Panc1 (cell line): ENCODE data around the gene LCA5L. TPM values are rescaled to one million over a fixed set of nuclear protein-coding genes. Genes with fewer than 3 reads are reported as not detected.
A peak's percentile ranks its signal among the peaks of the same experiment; 100 is the strongest.

ENCODE experiments used
- ATAC-seq: fragments of 200-7000 bp; cut with Tn5 transposase; 2 replicates; pipeline ENCODE4 v1.9.1; 2020; ENCODE audit warnings: mild to moderate bottlenecking, moderate library complexity
- BruUV-seq: library from RNA; stranded (reverse); fragments of 400-500 nt; replicated peaks from 2 replicates; lab custom pipeline; 2021; lab: Mats Ljungman, UMichigan
- CTCF ChIA-PET: fragments of 300-600 bp; sonication (Branson Sonifier 250); formaldehyde crosslinking; loops from one replicate; lab custom pipeline; 2022; ENCODE audit warnings: antibody characterized with exemption; lab: Charles Lee
- POLR2A ChIA-PET: fragments of 300-600 bp; sonication (Branson Sonifier 250); formaldehyde crosslinking; loops from one replicate; lab custom pipeline; 2022; ENCODE audit warnings: antibody characterized with exemption; lab: Charles Lee
- DNase-seq: peaks from one replicate; pipeline ENCODE4 v3.0.0-alpha.2; 2010; ENCODE audit warnings: low read depth, low spot score
- H3K27ac ChIP-seq: 2 replicates; pipeline ENCODE4 v1.5.1; 2011; ENCODE audit warnings: mild to moderate bottlenecking, low read length, inconsistent platforms
- H3K27me3 ChIP-seq: fragments of 200-500 bp; sonication (Bioruptor generic); 2 replicates; pipeline ENCODE4 v1.6.0; 2014; ENCODE audit warnings: low read length, inconsistent platforms; ENCODE audit not compliant: control insufficient read depth, insufficient read depth
- H3K36me3 ChIP-seq: fragments of 200-500 bp; sonication (Bioruptor generic); 2 replicates; pipeline ENCODE4 v1.5.1; 2014; ENCODE audit warnings: inconsistent platforms, mild to moderate bottlenecking, low read length, moderate library complexity; ENCODE audit not compliant: control insufficient read depth, insufficient read depth
- H3K4me1 ChIP-seq: 2 replicates; pipeline ENCODE4 v1.5.1; 2011; ENCODE audit warnings: inconsistent platforms, mild to moderate bottlenecking, low read length, moderate library complexity; ENCODE audit not compliant: control insufficient read depth, insufficient read depth
- H3K4me3 ChIP-seq, 2 experiments: 2 replicates each; pipeline ENCODE4 v1.5.1; 2011 to 2012; ENCODE audit warnings: low read depth in 2 of 2, low read length in 2 of 2, mild to moderate bottlenecking in 2 of 2, inconsistent platforms in 1 of 2, moderate library complexity in 1 of 2
- H3K9me3 ChIP-seq: fragments of 200-500 bp; sonication (Bioruptor generic); 2 replicates; pipeline ENCODE4 v1.5.1; 2014; ENCODE audit warnings: low read depth, mild to moderate bottlenecking, inconsistent platforms, low read length, moderate library complexity; ENCODE audit not compliant: control insufficient read depth, insufficient read depth
- CTCF ChIP-seq: fragments of 450-650 bp; IDR thresholded peaks from 2 replicates; pipeline ENCODE4 v1.5.1; 2017; ENCODE audit warnings: mild to moderate bottlenecking
- POLR2AphosphoS5 ChIP-seq: IDR thresholded peaks from 2 replicates; pipeline ENCODE4 v1.6.1; 2012; ENCODE audit warnings: mild to moderate bottlenecking, low read depth, low read length, moderate library complexity
- REST ChIP-seq, 2 experiments: IDR thresholded peaks; 2 replicates each; pipeline ENCODE4 v1.6.1; 2011 to 2012; ENCODE audit warnings: low read depth in 2 of 2, control low read depth in 1 of 2, low read length in 1 of 2, mild to moderate bottlenecking in 1 of 2, moderate library complexity in 1 of 2; ENCODE audit not compliant: insufficient read depth in 1 of 2
- SIN3A ChIP-seq: IDR thresholded peaks from 2 replicates; pipeline ENCODE4 v1.6.1; 2012; ENCODE audit warnings: low read depth, mild to moderate bottlenecking, low read length, moderate library complexity, borderline replicate concordance; ENCODE audit not compliant: insufficient read depth
- in situ Hi-C: cut with HindIII; loops from 2 replicates; pipeline ENCODE4 v1.10.0; 2016; ENCODE audit warnings: low sequenced_read_pairs, low pct_unique_long_range_greater_than_20kb
- intact Hi-C: fragments of 100-400 bp; cut with micrococcal nuclease; formaldehyde crosslinking; loops from one replicate; pipeline ENCODE4 v1.10.0; 2022; ENCODE audit not compliant: unreplicated experiment
- total RNA-seq: library from RNA; stranded (reverse); gene quantifications from one replicate; pipeline ENCODE4 v1.2.1, GENCODE V29; 2021; ENCODE audit not compliant: unreplicated experiment

LCA5L gene
- total RNA-seq, 1 experiment from 2014 or later, result 0.87 TPM

DNA sequence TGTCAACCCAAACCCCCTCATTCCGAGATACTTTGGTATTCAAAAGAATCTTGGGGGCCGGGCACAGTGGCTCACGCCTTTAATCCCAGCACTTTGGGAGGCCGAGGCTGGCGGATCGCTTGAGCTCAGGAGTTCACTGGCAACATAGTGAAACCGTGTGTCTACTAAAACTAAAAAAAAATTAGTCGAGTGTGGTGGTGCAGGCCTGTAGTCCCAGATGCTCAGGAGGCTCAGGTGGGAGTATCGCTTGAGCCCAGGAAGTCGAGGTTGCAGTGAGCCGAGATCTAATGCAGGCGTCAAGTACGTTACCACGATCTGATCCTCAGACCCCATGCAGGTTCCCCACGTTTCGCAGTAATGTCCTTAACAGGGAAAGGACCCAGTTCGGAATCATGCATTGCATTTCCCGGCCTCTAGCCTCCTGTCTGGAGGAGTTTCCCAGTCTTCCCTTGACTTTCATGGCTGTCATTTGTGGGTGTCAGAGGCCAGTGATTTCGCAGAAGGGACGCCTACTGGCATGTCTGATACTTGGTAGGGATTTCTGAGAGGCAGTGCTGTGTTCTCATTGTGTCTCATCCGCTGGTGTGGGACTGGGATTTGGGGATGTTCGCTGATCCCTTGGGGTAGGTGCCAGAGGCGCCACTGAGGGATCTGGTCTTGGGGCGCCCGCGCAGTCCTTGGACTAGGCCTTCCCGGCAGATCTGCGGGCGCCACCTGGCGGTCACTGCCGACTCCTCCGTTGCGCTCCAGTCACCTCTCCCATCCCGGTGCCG lies 57.4 kb downstream of the LCA5L start:
- in situ Hi-C loops, result no loop called here
- peak; percentile 43 for DNase-seq

GRCh38 chr21:39387461-39388037 lies 58.0 kb downstream of the LCA5L start:
- Histone ChIP-seq H3K27me3 (no peaks in the 10 kb centered on the region), H3K9me3 (no peaks in the 10 kb centered on the region), H3K27ac (peak overlapping the region; percentile 89), H3K4me3 (peak overlapping the region; percentile 44 to 65), H3K4me1 (peaks cover 19% of the 10 kb centered on the region), H3K36me3 (no peaks in the 10 kb centered on the region; the same call in 1 of the 2 replicates)
- no TSS peak for BruUV-seq
- peak; percentile 80 for ATAC-seq
- CTCF ChIA-PET, result interaction anchor here (0.5 to 0.9 kb wide), 9 partner anchors 12 to 1983 kb away, joined by 3 to 13 read pairs (median 5); partner anchors contain the start of gene PSMG1
- peak; percentile 33 for DNase-seq
- in situ Hi-C loops (no loop called here), intact Hi-C loops (no loop called here)
- TF ChIP-seq POLR2AphosphoS5 (no peak; the same call in 1 of the 2 replicates), SIN3A (no peak), REST (IDR thresholded peaks at IDR 0.05; ENCODE audit: insufficient read depth in 1 of 2, low read depth in 2 of 2, low read length in 1 of 2) (no peak), CTCF (no peak)
- POLR2A ChIA-PET, result interaction anchor here (0.6 to 0.9 kb wide), 2 partner anchors 14 to 43 kb away, joined by 6 to 14 read pairs; no protein-coding TSS in a partner anchor

More for the DNA sequence above, 57.4 kb downstream of the LCA5L start:
- CTCF ChIA-PET, result interaction anchor here (0.6 to 0.9 kb wide), 3 partner anchors 13 to 205 kb away, joined by 3 to 5 read pairs (median 3); partner anchors contain the start of gene PSMG1
- H3K27me3 ChIP-seq, result no peaks in the 10 kb centered on the region
- peak overlapping the region; percentile 83 for H3K27ac ChIP-seq
- POLR2A ChIA-PET, result no interaction called here
- H3K4me3 ChIP-seq, result peak overlapping the region; percentile 44 to 65
- TF ChIP-seq SIN3A, result no peak
- peak; percentile 93 for TF ChIP-seq CTCF
- H3K9me3 ChIP-seq, result no peaks in the 10 kb centered on the region
- intact Hi-C loops, result no loop called here
- peaks cover 19% of the 10 kb centered on the region for H3K4me1 ChIP-seq
- H3K36me3 ChIP-seq, result no peaks in the 10 kb centered on the region; the same call in 1 of the 2 replicates
- ATAC-seq, result peak; percentile 89
- BruUV-seq, result no TSS peak
